Skin epidermis (tissue), 12 donors: ENCODE measurements around the gene GALNTL6.

Source experiments
- H3K27ac ChIP-seq, 21 experiments: fragments of 200-600 bp; sonication (generic) in 11 of 21; one replicate each; pipeline ENCODE4 v1.5.0; 2020; ENCODE audit warnings: mild to moderate bottlenecking in 3 of 21, inconsistent platforms in 2 of 21, moderate library complexity in 2 of 21
- H3K4me3 ChIP-seq, 7 experiments: fragments of 200-600 bp; sonication (generic) in 2 of 7; one replicate each; pipeline ENCODE4 v1.5.0; 2020; ENCODE audit warnings: inconsistent platforms in 2 of 7, mild to moderate bottlenecking in 2 of 7, moderate library complexity in 1 of 7

The GALNTL6 gene

GRCh38 chr4:172163215-172163614 is 350.0 kb downstream of the GALNTL6 start:
- H3K27ac ChIP-seq = no peak overlapping the region

GRCh38 chr4:172168888-172169287 is 355.7 kb downstream of the GALNTL6 start:
- Histone ChIP-seq H3K27ac (no peak overlapping the region), H3K4me3 (no peak overlapping the region)

More at GRCh38 chr4:172163215-172163614, 350.0 kb downstream of the GALNTL6 start:
- H3K4me3 ChIP-seq = no peak overlapping the region

GRCh38 chr4:172169871-172170270 is 356.7 kb downstream of the GALNTL6 start:
- Histone ChIP-seq H3K27ac (no peak overlapping the region), H3K4me3 (no peak overlapping the region)

- no peak overlapping the region for H3K4me3 ChIP-seq
- H3K27ac ChIP-seq = no peak overlapping the region
Measured at GRCh38 chr4:172173206-172173605, 360.0 kb downstream of the GALNTL6 start.

DNA sequence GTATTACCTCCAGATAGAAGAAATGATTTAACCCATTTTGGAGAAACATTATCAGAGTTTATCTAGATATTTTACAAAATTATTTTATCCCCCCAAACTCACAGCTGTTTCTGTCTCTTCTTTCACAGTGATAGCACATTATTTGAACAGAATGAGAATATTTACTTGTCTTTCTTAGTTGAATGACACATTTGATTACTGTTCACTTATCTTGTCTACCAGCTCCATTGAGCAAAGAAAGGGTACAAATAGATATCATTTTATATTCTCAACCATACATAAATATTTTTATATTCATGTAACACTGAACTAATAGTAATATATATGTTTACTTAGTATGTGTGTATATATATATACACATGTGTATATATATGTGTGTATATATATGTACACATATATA is 364.2 kb downstream of the GALNTL6 start:
- no peak overlapping the region for H3K4me3 ChIP-seq
- H3K27ac ChIP-seq = no peak overlapping the region

GRCh38 chr4:172188248-172188988 is 375.2 kb downstream of the GALNTL6 start:
- Histone ChIP-seq H3K27ac (no peak overlapping the region), H3K4me3 (no peak overlapping the region)

- no peak overlapping the region for H3K27ac ChIP-seq
- H3K4me3 ChIP-seq = no peak overlapping the region
Measured at GRCh38 chr4:172202480-172203076, 389.4 kb downstream of the GALNTL6 start.

DNA sequence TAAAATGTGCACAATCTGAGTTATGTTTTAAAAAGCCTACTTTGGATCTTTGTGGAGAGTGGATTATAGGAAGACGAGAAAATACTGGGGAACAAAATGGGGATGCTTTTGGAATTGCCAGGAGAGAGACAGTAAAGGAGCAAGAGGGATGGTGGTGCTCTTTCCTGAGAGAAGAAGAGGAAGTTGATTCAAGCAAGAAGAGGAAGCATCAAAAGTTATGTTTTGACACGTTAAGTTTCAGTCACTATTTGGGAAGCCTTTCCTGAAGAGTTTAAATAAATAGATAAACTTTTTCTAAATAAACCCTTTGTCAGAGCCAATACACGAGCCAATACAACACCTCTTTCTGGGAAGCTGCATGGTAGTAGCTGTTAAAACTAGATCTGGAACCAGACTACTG is 394.1 kb downstream of the GALNTL6 start:
- Histone ChIP-seq H3K27ac (no peak overlapping the region), H3K4me3 (no peak overlapping the region)

DNA sequence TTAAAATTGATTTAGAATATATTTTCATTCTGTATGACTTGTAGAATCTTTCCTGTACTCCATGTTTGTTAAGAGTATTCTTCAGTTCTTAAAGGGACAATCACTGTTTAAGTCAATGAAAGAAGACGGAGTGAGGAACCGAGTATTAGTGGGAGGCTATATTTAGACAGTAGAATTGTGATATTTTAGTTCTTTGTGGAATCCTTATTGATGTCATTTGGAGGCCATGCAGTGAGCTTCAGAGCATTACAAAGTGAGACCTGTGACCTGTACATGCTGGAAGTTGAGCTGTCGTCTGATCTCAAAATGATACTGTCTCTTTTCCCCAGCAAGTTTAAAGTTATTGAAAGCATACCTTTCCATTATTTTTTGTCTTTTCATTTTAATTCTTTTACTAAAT is 394.7 kb downstream of the GALNTL6 start:
- Histone ChIP-seq H3K4me3 (no peak overlapping the region), H3K27ac (no peak overlapping the region)

DNA sequence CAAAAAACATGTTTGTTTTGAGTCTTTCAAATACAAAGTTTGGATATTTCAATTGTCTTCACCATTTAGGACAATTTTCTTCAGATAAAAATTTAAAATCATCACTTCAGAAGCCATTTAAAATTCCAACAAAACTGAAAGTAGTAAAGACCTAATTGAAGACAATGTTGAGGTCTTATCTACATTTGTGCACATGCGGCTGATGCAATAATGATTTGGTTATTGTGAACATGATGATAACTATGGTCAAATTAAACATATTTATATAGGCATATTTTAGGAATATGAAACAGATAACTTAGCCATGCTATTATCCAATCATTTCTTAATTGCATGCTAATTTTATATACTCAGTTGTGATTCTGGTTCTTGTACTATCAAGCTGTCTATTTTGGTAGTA is 407.5 kb downstream of the GALNTL6 start:
- no peak overlapping the region for H3K27ac ChIP-seq
- no peak overlapping the region for H3K4me3 ChIP-seq

GRCh38 chr4:172225457-172225856 is 412.3 kb downstream of the GALNTL6 start:
- no peak overlapping the region for H3K4me3 ChIP-seq
- no peak overlapping the region for H3K27ac ChIP-seq

DNA sequence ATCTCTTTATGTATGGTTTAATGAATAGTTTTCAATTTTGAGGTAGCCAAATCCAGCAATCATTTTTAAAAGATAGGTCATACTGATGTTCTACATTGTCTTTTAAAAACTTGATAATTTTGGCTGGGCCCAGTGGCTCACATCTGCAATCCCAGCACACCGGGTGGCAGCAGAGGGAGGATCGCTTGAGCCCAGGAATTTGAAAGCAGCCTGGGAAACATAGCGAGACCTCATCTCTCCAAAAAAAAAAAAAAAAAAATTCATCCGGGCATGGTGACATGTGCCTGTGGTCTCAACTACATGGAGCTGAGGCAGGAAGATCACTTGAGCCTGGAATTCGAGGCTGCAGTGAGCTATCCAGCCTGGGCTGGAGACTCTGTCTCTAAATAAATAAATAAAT is 419.8 kb downstream of the GALNTL6 start:
- Histone ChIP-seq H3K27ac (no peak overlapping the region), H3K4me3 (no peak overlapping the region)

DNA sequence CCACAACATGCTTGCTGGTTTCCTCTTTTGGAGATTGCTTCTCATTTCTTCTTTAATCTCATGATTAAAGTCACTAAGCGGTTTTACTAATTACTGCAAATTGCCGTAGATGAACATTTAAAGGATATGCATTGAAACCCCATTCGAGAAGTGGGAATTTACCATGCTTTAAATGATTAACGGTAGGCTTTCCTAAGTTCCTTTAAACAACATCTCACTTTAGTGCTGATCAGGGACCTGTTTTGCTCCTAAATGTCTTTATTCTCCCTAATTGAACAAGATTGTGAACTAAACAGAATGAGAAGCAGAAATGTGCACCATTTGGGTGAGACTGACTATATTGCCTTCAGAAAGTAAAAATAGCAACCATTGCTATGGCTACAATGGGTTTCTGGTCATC is 430.3 kb downstream of the GALNTL6 start:
- no peak overlapping the region for H3K4me3 ChIP-seq
- no peak overlapping the region for H3K27ac ChIP-seq

DNA sequence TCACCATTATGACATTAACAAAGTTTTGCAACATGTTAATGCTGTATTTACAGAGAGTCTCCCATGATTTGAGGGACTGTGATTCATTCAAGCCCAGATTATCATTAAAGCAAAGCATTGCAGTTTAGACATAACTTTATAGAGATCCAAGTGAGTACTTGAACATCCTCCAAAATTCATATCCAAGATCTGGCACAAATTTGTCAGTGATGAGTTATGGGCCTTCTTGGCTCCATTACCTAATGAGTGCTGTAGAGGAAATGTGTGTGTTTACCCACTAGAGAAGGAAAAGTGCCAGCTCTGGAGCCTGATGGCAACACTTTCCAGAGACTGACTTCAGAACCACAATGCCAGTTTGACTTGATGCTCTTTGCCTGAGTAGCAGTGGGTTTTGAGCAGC is 432.3 kb downstream of the GALNTL6 start:
- H3K4me3 ChIP-seq = no peak overlapping the region

DNA sequence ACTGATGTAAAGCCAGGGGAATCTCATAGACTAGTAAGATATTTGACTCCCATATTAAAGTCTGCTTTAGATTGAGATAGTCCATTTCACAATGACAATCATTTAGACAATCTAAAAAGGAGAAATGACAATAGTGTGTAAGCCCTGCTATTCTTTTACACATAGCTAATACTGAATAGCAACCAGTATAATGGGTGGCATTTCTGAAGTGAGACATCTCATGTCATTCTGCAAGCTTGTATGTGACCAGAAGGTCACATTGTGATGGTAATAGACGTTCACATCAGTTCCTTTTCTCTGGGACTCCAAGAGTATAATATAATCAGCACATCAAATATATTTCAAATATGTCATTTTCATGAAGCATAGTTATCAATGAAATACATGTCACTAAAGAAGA is 440.2 kb downstream of the GALNTL6 start:
- no peak overlapping the region for H3K27ac ChIP-seq

More for the DNA sequence above, 432.3 kb downstream of the GALNTL6 start:
- no peak overlapping the region for H3K27ac ChIP-seq

DNA sequence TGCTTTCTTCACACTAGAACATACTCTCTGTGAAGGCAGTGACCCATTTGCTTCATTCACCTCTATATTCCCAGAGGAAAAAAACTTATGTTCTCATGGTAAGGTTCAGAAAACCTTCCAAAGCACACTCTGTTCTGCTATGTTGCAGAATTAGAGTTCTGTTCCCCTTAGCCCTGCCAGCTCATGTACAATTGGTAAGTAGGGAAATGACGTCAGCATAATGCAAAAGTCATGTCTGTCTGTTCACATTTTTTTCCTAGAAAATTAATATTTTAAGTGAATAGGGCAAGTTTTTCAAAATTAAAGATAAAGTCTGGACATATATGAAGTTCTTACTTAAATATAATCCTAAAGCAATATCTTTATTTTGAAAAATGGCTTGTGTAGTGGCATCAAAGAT is 443.6 kb downstream of the GALNTL6 start:
- no peak overlapping the region for H3K4me3 ChIP-seq
- no peak overlapping the region for H3K27ac ChIP-seq

More for the DNA sequence above, 440.2 kb downstream of the GALNTL6 start:
- no peak overlapping the region for H3K4me3 ChIP-seq

DNA sequence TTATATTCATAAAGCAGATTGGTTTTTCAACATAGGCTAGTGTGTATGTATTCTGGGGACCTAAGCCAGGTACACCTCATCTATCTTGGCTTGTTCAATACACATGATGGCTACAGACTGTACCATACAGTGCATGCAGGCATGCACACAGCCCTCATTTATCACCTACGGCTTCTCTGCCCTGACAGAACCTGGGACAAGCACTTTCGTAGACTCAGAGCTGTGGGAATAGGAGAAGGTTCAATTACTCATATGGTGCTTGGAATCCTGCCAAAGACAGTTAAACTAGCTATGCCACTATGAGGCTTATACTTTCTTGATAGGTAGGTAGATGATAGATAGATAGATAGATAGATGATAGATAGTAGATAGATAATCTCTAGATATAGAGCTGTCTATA is 457.2 kb downstream of the GALNTL6 start:
- Histone ChIP-seq H3K4me3 (no peak overlapping the region), H3K27ac (no peak overlapping the region)

GRCh38 chr4:172287117-172287516 is 473.9 kb downstream of the GALNTL6 start:
- H3K4me3 ChIP-seq = no peak overlapping the region
- H3K27ac ChIP-seq = no peak overlapping the region

DNA sequence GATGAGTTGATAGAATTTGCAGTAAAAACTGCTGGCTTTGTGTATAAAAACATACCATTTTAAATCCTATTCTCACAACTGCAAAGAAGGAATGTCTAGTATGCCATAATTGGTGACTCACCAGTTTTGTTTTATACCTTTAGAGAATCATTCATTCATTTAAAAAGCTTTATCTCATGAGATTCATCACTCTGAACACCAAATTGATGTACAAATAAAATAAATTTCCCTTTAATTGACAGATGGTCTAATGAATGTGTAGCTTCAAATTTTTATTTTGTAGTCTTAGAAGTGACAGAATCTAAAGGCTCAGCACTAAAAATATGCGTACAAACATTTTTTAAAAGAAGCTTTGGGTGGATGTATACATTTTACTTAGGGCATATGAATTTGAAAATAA is 492.5 kb downstream of the GALNTL6 start:
- Histone ChIP-seq H3K27ac (no peak overlapping the region), H3K4me3 (no peak overlapping the region)

DNA sequence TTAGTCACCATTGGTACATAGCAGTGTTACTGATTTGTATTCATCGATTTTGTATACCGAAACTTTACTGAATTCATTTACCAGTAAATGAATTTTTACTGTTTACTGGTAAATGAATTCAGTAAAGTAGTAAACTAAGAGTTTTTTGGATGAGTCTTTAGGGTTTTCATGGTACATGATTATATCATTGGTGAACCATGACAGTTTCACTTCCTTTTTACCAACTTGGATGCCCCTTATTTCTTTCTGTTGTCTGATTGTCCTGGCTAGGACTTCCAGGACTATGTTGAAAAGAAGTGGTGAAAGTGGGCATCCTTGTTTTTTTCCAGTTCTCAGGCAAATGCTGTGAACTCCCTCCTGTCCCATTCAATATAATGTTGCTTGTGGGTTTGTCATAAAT is 494.9 kb downstream of the GALNTL6 start:
- H3K27ac ChIP-seq = no peak overlapping the region
- no peak overlapping the region for H3K4me3 ChIP-seq

GRCh38 chr4:172311682-172312081 is 498.5 kb downstream of the GALNTL6 start:
- Histone ChIP-seq H3K4me3 (no peak overlapping the region), H3K27ac (no peak overlapping the region)

DNA sequence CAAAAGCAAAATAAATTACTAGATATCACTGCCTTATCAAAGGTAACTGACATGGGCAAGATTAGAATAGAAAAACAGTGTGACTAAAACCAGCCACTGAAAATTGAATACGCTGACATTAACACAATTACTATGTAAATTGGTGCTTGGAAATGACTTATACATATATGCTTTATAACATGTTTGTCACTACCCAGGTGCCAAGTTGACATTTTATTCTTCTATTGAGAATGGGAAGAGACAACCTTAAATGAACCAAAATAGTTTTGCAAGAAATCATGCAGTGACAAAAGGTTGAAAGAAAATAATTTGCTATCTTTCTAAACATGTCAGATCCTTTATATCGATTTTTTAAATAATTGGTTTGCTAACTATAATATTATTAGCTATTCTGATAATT is 510.1 kb downstream of the GALNTL6 start:
- H3K27ac ChIP-seq = no peak overlapping the region
- H3K4me3 ChIP-seq = no peak overlapping the region
